SK-N-MC (cell line): ENCODE data around the gene EVI5L.

Source experiments
- EZH2 ChIP-seq: fragments of 200-600 bp; sonication (generic); IDR thresholded peaks from one replicate; pipeline ENCODE4 v1.6.1; 2017; ENCODE audit warnings: antibody characterized with exemption
- FOXP2 ChIP-seq: optimal IDR thresholded peaks from 2 replicates; pipeline ENCODE3; 2011; ENCODE audit warnings: mild to moderate bottlenecking, moderate library complexity; ENCODE audit not compliant: insufficient read depth; ENCODE audit errors: extremely low read length, control extremely low read depth
- POLR2AphosphoS5 ChIP-seq: IDR thresholded peaks from 2 replicates; pipeline ENCODE4 v1.6.1; 2012; ENCODE audit warnings: mild to moderate bottlenecking, low read depth, low read length, borderline replicate concordance

GRCh38 chr19:7840629-7841028 is 10.6 kb downstream of the EVI5L start:
- TF ChIP-seq POLR2AphosphoS5, result no peak
- no peak for TF ChIP-seq EZH2
- no peak for TF ChIP-seq FOXP2
